B cell (primary cell): ENCODE results near the gene KPNA4. TPM values are rescaled to one million over a fixed set of nuclear protein-coding genes. Genes with fewer than 3 reads are reported as not detected.

ENCODE experiments used
- ATAC-seq: fragments of 200-7000 bp; cut with Tn5 transposase; one replicate; pipeline ENCODE4 v1.10.0; 2021; ENCODE audit warnings: low read depth, mild to moderate bottlenecking, moderate number of reproducible peaks, moderate library complexity
- CTCF ChIA-PET: fragments of 350-600 bp; sonication (Branson Sonifier 250); formaldehyde crosslinking; loops from one replicate; lab custom pipeline; 2021; ENCODE audit warnings: antibody characterized with exemption, inconsistent platforms; lab: Charles Lee
- POLR2A ChIA-PET: fragments of 350-600 bp; sonication (Branson Sonifier 250); formaldehyde crosslinking; loops from one replicate; lab custom pipeline; 2021; ENCODE audit warnings: antibody characterized with exemption; lab: Charles Lee
- DNase-seq: peaks from one replicate; pipeline ENCODE4 v3.0.0; 2013
- H2AFZ ChIP-seq: 2 replicates; pipeline ENCODE4 v1.6.1; 2012; ENCODE audit warnings: mild to moderate bottlenecking, low read depth, low read length; ENCODE audit not compliant: insufficient read depth, poor library complexity, severe bottlenecking
- H3K27ac ChIP-seq, 2 donors: 1 replicate in 1 of 2; 2 replicates in 1 of 2; pipeline ENCODE4 v1.5.1; 2012 to 2013; ENCODE audit warnings: low read length in 2 of 2, mild to moderate bottlenecking in 2 of 2, moderate library complexity in 1 of 2
- H3K27me3 ChIP-seq, 4 experiments: fragments of 200-600 bp in 1 of 4; sonication (generic) in 1 of 4; replicated peaks in 1 of 4; 1 replicate in 2 of 4; 2 replicates in 2 of 4; pipeline versions ENCODE4 v1.6.1 to v1.7.0; 2013 to 2016; ENCODE audit warnings: low read length in 3 of 4, mild to moderate bottlenecking in 2 of 4, mixed read lengths in 1 of 4, moderate library complexity in 1 of 4; ENCODE audit not compliant: insufficient read depth in 4 of 4, control insufficient read depth in 3 of 4; ENCODE audit errors: control extremely low read depth in 1 of 4
- H3K36me3 ChIP-seq, 2 experiments: replicated peaks in 1 of 2; 1 replicate in 1 of 2; 2 replicates in 1 of 2; pipeline versions ENCODE4 v1.6.1 to v1.7.1; 2013; ENCODE audit warnings: low read length in 1 of 2; ENCODE audit not compliant: insufficient read depth in 2 of 2, control insufficient read depth in 1 of 2; ENCODE audit errors: control extremely low read depth in 1 of 2, extremely low read depth in 1 of 2
- H3K4me1 ChIP-seq, 2 donors: fragments of 200-600 bp in 1 of 2; sonication (generic) in 1 of 2; 1 replicate in 1 of 2; 2 replicates in 1 of 2; pipeline versions ENCODE4 v1.5.1 to v1.6.1; 2013 to 2017; ENCODE audit warnings: low read length in 2 of 2; ENCODE audit not compliant: control insufficient read depth in 2 of 2, insufficient read depth in 2 of 2
- H3K4me2 ChIP-seq: replicated peaks from 2 replicates; pipeline ENCODE3; 2012; ENCODE audit warnings: mild to moderate bottlenecking, low read depth, low read length; ENCODE audit not compliant: poor library complexity, severe bottlenecking
- H3K4me3 ChIP-seq, 5 experiments: fragments of 200-600 bp in 1 of 5; sonication (generic) in 1 of 5; 1 replicate in 3 of 5; 2 replicates in 2 of 5; pipeline versions ENCODE4 v1.5.1 to v1.7.0; 2011 to 2016; ENCODE audit warnings: low read length in 4 of 5, mild to moderate bottlenecking in 4 of 5, low read depth in 2 of 5, control low read depth in 1 of 5, moderate library complexity in 1 of 5; ENCODE audit not compliant: insufficient read depth in 1 of 5; ENCODE audit errors: control extremely low read depth in 1 of 5, extremely low read depth in 1 of 5
- H3K79me2 ChIP-seq: fragments of 200-600 bp; sonication (generic); one replicate; pipeline ENCODE4 v1.6.0; 2016; ENCODE audit warnings: low read length; ENCODE audit not compliant: control insufficient read depth, insufficient read depth
- H3K9ac ChIP-seq: fragments of 200-600 bp; sonication (generic); 2 replicates; pipeline ENCODE4 v1.6.1; 2017; ENCODE audit warnings: mild to moderate bottlenecking, low read length, moderate library complexity
- H3K9me3 ChIP-seq, 3 donors: one replicate each; pipeline versions ENCODE4 v1.6.1 to v1.7.1; 2013; ENCODE audit warnings: low read length in 2 of 3; ENCODE audit not compliant: control insufficient read depth in 2 of 3, insufficient read depth in 1 of 3; ENCODE audit errors: control extremely low read depth in 1 of 3
- H4K20me1 ChIP-seq: 2 replicates; pipeline ENCODE4 v1.6.0; 2012; ENCODE audit warnings: mild to moderate bottlenecking, low read length; ENCODE audit not compliant: insufficient read depth, control insufficient read depth, poor library complexity, severe bottlenecking
- H3K27ac Mint-ChIP-seq: one replicate; pipeline ENCODE4 v1.8.0; 2021; ENCODE audit warnings: mixed read lengths
- H3K27me3 Mint-ChIP-seq: one replicate; pipeline ENCODE4 v1.8.0; 2021; ENCODE audit warnings: mixed read lengths
- H3K4me1 Mint-ChIP-seq: one replicate; pipeline ENCODE4 v1.8.0; 2021; ENCODE audit warnings: mixed read lengths
- H3K4me3 Mint-ChIP-seq: one replicate; pipeline ENCODE4 v1.8.0; 2021; ENCODE audit warnings: mixed read lengths
- H3K9me3 Mint-ChIP-seq: one replicate; pipeline ENCODE4 v1.8.0; 2022; ENCODE audit warnings: mixed read lengths; ENCODE audit not compliant: insufficient read depth
- CTCF ChIP-seq: fragments of 200-600 bp; IDR thresholded peaks from one replicate; pipeline ENCODE4 v1.8.0; 2022; ENCODE audit warnings: antibody characterized with exemption, mild to moderate bottlenecking
- EZH2 ChIP-seq: IDR thresholded peaks from 2 replicates; pipeline ENCODE4 v1.6.1; 2012; ENCODE audit warnings: borderline replicate concordance, low read depth, mild to moderate bottlenecking, moderate library complexity, low read length; ENCODE audit not compliant: insufficient read depth, poor library complexity, severe bottlenecking
- WGBS: methylation state at CpG from one replicate; pipeline ENCODE4 v1.1.5; 2013; ENCODE audit warnings: missing lambda C conversion rate; ENCODE audit not compliant: insufficient coverage; 5-methylcytosine and 5-hydroxymethylcytosine counted together
- intact Hi-C: fragments of 100-400 bp; cut with micrococcal nuclease; formaldehyde crosslinking; loops from one replicate; pipeline ENCODE4 v1.10.0; 2022
- polyA plus RNA-seq: library from polyadenylated mRNA; depleted of rRNA; stranded (reverse); fragments of >200 nt; gene quantifications from 2 replicates; pipeline ENCODE4 v1.2.3, GENCODE V29; 2012
- total RNA-seq, 2 donors: library from RNA; stranded (reverse); fragments of 120-200 nt in 1 of 2; gene quantifications; 1 replicate in 1 of 2; 2 replicates in 1 of 2; pipeline versions ENCODE4 v1.2.3 to v1.2.4, GENCODE V29; 2013 to 2022

The KPNA4 gene
- total and polyA plus RNA-seq, 2 donors (not counting 1 experiment from before 2014, with no cell fraction given) = 9.6 to 55.1 TPM

DNA sequence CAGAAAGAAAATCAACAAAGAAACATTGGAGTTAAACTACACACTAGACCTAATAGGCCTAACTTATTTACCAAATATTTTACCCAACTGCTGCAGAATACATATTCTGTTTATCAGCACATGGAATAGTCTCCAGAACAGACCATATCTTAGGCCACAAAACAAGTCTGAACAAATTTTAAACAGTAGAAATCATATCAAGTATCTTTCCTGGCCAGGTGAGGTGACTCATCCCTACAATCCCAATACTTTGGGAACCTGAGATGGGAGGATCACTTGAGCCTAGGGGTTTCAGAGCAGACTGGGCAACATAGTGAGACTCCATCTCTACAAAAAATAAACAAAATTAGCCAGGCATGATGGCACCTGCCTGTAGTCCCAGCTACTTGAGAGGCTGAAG is 18.1 kb upstream of the KPNA4 start:
- H3K27me3 ChIP-seq = peaks cover 0 to 7% (median 0%) of the 10 kb centered on the region in 4 experiments
- CTCF ChIA-PET = no interaction called here
- peaks cover 42% of the 10 kb centered on the region for H3K27me3 Mint-ChIP-seq
- H3K27ac ChIP-seq = no peak overlapping the region
- no peak for DNase-seq
- no peaks in the 10 kb centered on the region for H4K20me1 ChIP-seq
- no peak overlapping the region for H3K27ac Mint-ChIP-seq
- no peaks in the 10 kb centered on the region for H3K36me3 ChIP-seq
- peaks cover 2% of the 10 kb centered on the region for H3K4me1 Mint-ChIP-seq
- peaks cover 3 to 19% (median 11%) of the 10 kb centered on the region in 3 donors for H3K9me3 ChIP-seq
- intact Hi-C loops = no loop called here
- no peak for ATAC-seq
- no peak overlapping the region for H3K4me2 ChIP-seq
- H3K9ac ChIP-seq = no peak overlapping the region
- H3K4me1 ChIP-seq = no peaks in the 10 kb centered on the region
- peaks cover 2% of the 10 kb centered on the region for H3K9me3 Mint-ChIP-seq
- no peaks in the 10 kb centered on the region for H3K79me2 ChIP-seq
- POLR2A ChIA-PET = no interaction called here
- H3K4me3 ChIP-seq = no peak overlapping the region
- no peak overlapping the region for H2AFZ ChIP-seq
- no peak overlapping the region for H3K4me3 Mint-ChIP-seq
- TF ChIP-seq EZH2 (no peak), CTCF (no peak)

DNA sequence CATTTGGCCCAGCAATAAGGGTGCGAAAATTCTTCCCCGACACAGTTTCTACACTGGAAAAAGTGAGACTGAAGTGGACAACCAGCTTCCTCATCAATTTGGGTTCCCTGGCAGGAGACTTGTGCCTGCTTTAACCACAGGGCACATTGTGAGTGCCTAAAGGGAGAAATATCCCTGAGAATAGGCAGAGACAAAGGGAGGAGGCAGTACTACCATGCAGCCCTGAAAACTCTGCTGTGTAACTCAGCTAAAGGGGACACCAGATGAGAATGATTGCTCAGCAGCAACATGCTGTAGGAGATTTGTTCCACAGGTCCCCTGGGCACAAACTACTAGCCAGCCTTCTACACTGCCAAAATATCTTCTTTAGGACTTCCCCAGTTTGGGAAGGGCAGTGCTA is 15.6 kb upstream of the KPNA4 start:
- no peak overlapping the region for H3K4me2 ChIP-seq
- H3K79me2 ChIP-seq = no peaks in the 10 kb centered on the region
- H3K27ac ChIP-seq = no peak overlapping the region
- H3K27me3 Mint-ChIP-seq = peaks cover 31% of the 10 kb centered on the region
- POLR2A ChIA-PET = no interaction called here
- peaks cover 3 to 11% (median 7%) of the 10 kb centered on the region in 3 donors for H3K9me3 ChIP-seq
- H3K4me3 ChIP-seq = no peak overlapping the region
- ATAC-seq = no peak
- no peaks in the 10 kb centered on the region for H3K4me1 ChIP-seq
- no peaks in the 10 kb centered on the region for H3K27me3 ChIP-seq
- no peak overlapping the region for H3K9ac ChIP-seq
- no peak for DNase-seq
- TF ChIP-seq CTCF = no peak
- TF ChIP-seq EZH2 = no peak
- H3K27ac Mint-ChIP-seq = no peak overlapping the region
- WGBS = 92% methylated on average over 2 of the region's 2 CpGs
- H4K20me1 ChIP-seq = no peaks in the 10 kb centered on the region
- CTCF ChIA-PET = no interaction called here
- H3K36me3 ChIP-seq = no peaks in the 10 kb centered on the region
- intact Hi-C loops = no loop called here
- peaks cover 2% of the 10 kb centered on the region for H3K9me3 Mint-ChIP-seq
- H2AFZ ChIP-seq = no peak overlapping the region
- H3K4me3 Mint-ChIP-seq = no peak overlapping the region
- H3K4me1 Mint-ChIP-seq = peaks cover 2% of the 10 kb centered on the region
